Subcutaneous abdominal adipose tissue (tissue), 5 donors: ENCODE results near the gene ANXA2R.
A peak's percentile ranks its signal among the peaks of the same experiment; 100 is the strongest.
"Not testable (repeated sequence)": the region's sequence is repeated elsewhere in the genome, so short reads cannot be mapped to it uniquely, and the experiment has no call there.

Experiments used
- H3K27ac ChIP-seq: one replicate; pipeline ENCODE4 v1.7.0; 2013; ENCODE audit warnings: low read depth, mild to moderate bottlenecking, inconsistent platforms, low read length, moderate library complexity
- H3K27me3 ChIP-seq, 5 donors: one replicate each; pipeline ENCODE4 v1.7.0; 2013; ENCODE audit warnings: low read length in 5 of 5, inconsistent platforms in 1 of 5; ENCODE audit not compliant: control insufficient read depth in 5 of 5, insufficient read depth in 4 of 5
- H3K36me3 ChIP-seq, 5 donors: one replicate each; pipeline ENCODE4 v1.7.0; 2013; ENCODE audit warnings: low read length in 5 of 5; ENCODE audit not compliant: control insufficient read depth in 5 of 5, insufficient read depth in 5 of 5
- H3K4me1 ChIP-seq, 5 donors: one replicate each; pipeline ENCODE4 v1.7.0; 2013; ENCODE audit warnings: low read length in 5 of 5, mild to moderate bottlenecking in 3 of 5, moderate library complexity in 1 of 5; ENCODE audit not compliant: control insufficient read depth in 5 of 5, insufficient read depth in 5 of 5
- H3K4me3 ChIP-seq, 5 donors: one replicate each; pipeline ENCODE4 v1.7.0; 2013; ENCODE audit warnings: low read length in 5 of 5, low read depth in 1 of 5
- H3K9ac ChIP-seq, 5 donors: one replicate each; pipeline ENCODE4 v1.7.0; 2013; ENCODE audit warnings: low read length in 5 of 5, mild to moderate bottlenecking in 4 of 5, moderate library complexity in 3 of 5
- H3K9me3 ChIP-seq, 5 donors: one replicate each; pipeline ENCODE4 v1.7.0; 2013; ENCODE audit warnings: low read length in 5 of 5; ENCODE audit not compliant: control insufficient read depth in 5 of 5
- donor health status: healthy.
- donor health status: healthy.
- donor health status: healthy.
- donor health status: healthy.
- donor health status: healthy.

ANXA2R gene, protein sequence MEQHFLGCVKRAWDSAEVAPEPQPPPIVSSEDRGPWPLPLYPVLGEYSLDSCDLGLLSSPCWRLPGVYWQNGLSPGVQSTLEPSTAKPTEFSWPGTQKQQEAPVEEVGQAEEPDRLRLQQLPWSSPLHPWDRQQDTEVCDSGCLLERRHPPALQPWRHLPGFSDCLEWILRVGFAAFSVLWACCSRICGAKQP

DNA sequence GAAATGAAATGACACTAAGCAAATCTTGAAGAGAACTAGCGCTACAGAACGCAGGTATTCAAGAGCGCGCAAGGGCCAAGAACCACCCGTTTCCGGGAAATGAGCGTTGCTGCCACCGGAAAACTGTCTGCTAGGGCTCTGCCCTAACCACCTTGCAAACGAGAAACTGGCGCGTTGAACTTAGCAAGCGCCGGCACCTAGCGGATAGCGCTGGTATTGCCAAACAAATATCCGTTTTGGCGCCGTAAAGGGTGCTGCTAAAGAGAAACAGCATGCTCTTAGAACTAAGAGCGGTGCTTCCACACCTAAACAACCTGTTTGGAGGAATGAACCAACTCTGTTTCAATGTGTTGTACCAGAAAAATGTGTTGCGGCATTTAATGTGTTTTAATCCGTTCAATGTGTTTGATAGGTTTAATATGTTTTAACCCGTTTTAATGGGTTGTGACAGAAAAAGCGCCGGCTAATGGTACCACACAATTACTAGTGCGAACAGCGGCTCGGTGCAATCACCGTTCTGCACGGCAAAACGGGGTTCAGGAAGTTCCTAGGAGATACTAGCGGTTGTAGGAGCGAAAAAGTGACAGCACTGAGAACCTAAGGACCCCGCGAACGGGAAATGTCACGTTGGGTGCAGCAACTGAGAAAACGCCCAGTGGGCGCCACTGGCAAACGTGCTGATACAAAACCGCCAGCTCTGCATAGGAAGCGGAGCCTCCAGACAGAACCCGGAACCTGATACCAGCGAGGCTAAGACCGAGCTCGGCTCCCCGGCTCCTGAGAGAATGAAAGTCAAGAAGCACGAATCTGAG is at the start of gene ANXA2R:
TSS of gene ANXA2R (minus strand) at position 33 of the 812 bp plus-strand sequence. CDS start 273 bp downstream, outside the sequence.
- peak within 1 kb of the TSS; percentile 58 to 88 (median 63) for H3K9ac ChIP-seq
- peak within 1 kb of the TSS; percentile 94 for H3K27ac ChIP-seq
- peaks cover 4 to 60% (median 49%) of the 10 kb centered on the region in 5 donors for H3K4me1 ChIP-seq
- H3K27me3 ChIP-seq = no peaks in the 10 kb centered on the region
- H3K4me3 ChIP-seq = peak within 1 kb of the TSS; percentile 78 to 94 (median 85)
- no peaks in the 10 kb centered on the region for H3K9me3 ChIP-seq
- H3K36me3 ChIP-seq = no peaks in the 10 kb centered on the region

DNA sequence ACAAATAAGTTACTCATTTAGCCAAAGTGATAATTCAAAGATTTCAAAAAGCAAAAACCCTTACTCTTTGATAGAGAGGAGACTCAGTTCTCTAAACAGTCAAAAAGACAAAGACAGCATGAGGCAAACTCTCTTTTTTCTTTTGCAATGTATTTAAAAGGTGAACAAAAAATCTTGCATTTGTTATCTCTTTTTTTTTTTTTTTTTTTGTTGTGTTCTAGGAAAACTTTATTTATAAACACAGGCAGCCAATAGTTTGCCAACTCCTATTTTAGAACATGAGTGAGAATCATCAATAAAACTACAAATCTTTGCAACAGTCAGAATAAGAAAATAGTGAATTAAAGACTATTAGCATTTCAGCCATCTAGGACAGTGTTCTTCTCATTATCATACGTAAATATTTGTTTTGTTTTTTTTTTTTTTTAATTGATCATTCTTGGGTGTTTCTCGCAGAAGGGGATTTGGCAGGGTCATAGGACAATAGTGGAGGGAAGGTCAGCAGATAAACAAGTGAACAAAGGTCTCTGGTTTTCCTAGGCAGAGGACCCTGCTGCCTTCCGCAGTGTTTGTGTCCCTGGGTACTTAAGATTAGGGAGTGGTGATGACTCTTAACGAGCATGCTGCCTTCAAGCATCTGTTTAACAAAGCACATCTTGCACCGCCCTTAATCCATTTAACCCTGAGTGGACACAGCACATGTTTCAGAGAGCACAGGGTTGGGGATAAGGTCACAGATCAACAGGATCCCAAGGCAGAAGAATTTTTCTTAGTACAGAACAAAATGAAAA is 46.2 kb upstream of the ANXA2R start:
- not testable (repeated sequence) for H3K27me3 ChIP-seq, H3K36me3 ChIP-seq, H3K27ac ChIP-seq, H3K9me3 ChIP-seq, H3K4me1 ChIP-seq, H3K9ac ChIP-seq, H3K4me3 ChIP-seq

DNA sequence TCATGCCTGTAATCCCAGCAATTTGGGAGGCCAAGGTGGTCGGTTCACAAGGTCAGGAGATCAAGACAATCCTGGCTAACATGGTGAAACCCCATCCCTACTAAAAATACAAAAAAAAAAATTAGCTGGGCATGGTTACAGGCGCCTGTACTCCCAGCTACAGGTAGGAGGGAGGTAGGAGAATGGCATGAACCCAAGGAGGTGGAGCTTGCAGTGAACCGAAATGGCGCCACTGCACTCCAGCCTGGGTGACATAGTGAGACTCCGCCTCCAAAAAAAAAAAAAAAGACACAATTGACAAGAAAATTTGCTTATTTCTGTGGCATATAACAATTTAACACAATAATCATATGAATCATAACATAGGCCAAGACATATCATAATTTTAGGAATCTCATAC is 45.3 kb upstream of the ANXA2R start:
- peaks cover 0 to 12% (median 8%) of the 10 kb centered on the region in 5 donors for H3K36me3 ChIP-seq
- no peak overlapping the region for H3K4me3 ChIP-seq
- no peak overlapping the region for H3K27ac ChIP-seq
- H3K9me3 ChIP-seq = no peaks in the 10 kb centered on the region
- no peak overlapping the region for H3K9ac ChIP-seq
- H3K27me3 ChIP-seq = no peaks in the 10 kb centered on the region
- H3K4me1 ChIP-seq = no peaks in the 10 kb centered on the region

DNA sequence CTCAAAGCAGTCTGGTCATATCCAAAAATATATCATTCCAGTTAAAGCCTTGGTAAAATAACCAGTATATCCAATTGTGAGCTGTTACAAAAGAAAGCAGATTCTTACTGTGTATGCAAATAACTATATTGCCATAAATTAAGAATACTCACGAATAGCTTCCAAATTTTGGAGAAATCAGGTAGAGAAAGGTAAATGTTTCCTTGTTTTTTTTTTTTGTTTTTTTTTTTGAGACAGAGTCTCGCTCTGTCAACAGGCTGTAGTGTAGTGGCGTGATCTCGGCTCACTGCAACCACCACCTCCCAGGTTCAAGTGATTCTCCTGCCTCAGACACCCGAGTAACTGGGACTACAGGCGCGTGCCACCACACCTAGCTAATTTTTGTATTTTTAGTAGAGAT is 44.3 kb upstream of the ANXA2R start:
- H3K4me1 ChIP-seq, H3K9ac ChIP-seq, H3K27me3 ChIP-seq, H3K27ac ChIP-seq, H3K9me3 ChIP-seq, H3K4me3 ChIP-seq: not testable (repeated sequence)
- peaks cover 0 to 15% (median 10%) of the 10 kb centered on the region in 5 donors for H3K36me3 ChIP-seq

DNA sequence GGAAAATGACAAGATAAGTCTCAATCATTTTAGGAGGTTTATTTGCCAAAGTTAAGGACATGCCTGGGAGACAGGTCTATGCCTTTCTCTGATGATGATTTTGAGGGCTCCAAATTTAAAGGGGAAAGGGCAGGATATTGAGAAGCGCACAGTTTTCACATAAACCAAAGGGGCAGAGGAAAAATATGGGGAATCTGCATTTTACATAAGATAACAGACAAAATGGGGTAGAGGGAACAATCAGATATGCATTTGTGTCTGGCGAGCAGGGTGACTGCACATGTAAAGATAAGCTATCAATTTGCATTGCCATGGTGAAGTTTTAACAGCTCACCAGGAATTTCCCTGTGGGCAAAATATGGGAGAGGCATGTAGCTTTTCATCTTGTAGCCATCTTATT is 41.2 kb upstream of the ANXA2R start:
- H3K9me3 ChIP-seq, H3K4me1 ChIP-seq, H3K4me3 ChIP-seq, H3K27ac ChIP-seq, H3K9ac ChIP-seq, H3K27me3 ChIP-seq: not testable (repeated sequence)
- peaks cover 2 to 19% (median 11%) of the 10 kb centered on the region in 5 donors for H3K36me3 ChIP-seq

DNA sequence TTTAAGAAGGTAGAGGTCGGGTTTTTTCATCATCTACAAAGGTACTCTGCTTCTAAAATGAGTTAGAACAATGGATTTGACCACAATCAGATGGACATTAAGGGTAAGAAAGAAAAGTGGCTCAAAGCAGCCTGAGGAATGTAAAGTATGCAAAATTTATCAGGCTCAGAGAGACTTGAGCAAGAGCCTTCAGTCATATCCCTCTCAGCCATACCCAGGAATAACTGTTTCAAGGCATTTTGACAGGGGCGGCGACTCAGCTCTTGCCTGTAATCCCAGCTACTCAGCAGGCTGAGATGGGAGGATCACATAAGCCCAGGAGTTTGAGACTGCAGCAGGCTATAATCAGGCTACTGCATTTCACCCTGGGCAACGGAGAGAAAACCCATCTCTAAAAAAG is 38.8 kb upstream of the ANXA2R start:
- no peak overlapping the region for H3K4me3 ChIP-seq
- H3K4me1 ChIP-seq = peaks cover 0 to 15% (median 12%) of the 10 kb centered on the region in 5 donors
- H3K9me3 ChIP-seq = no peaks in the 10 kb centered on the region
- no peak overlapping the region for H3K27ac ChIP-seq
- H3K9ac ChIP-seq = no peak overlapping the region
- no peaks in the 10 kb centered on the region for H3K27me3 ChIP-seq
- H3K36me3 ChIP-seq = peaks cover 2 to 25% (median 11%) of the 10 kb centered on the region in 5 donors

GRCh38 chr5:43077446-43078191 is 37.5 kb upstream of the ANXA2R start:
- H3K9ac ChIP-seq = not testable (repeated sequence)
- peaks cover 0 to 15% (median 12%) of the 10 kb centered on the region in 5 donors for H3K4me1 ChIP-seq
- peaks cover 2 to 25% (median 11%) of the 10 kb centered on the region in 5 donors for H3K36me3 ChIP-seq

DNA sequence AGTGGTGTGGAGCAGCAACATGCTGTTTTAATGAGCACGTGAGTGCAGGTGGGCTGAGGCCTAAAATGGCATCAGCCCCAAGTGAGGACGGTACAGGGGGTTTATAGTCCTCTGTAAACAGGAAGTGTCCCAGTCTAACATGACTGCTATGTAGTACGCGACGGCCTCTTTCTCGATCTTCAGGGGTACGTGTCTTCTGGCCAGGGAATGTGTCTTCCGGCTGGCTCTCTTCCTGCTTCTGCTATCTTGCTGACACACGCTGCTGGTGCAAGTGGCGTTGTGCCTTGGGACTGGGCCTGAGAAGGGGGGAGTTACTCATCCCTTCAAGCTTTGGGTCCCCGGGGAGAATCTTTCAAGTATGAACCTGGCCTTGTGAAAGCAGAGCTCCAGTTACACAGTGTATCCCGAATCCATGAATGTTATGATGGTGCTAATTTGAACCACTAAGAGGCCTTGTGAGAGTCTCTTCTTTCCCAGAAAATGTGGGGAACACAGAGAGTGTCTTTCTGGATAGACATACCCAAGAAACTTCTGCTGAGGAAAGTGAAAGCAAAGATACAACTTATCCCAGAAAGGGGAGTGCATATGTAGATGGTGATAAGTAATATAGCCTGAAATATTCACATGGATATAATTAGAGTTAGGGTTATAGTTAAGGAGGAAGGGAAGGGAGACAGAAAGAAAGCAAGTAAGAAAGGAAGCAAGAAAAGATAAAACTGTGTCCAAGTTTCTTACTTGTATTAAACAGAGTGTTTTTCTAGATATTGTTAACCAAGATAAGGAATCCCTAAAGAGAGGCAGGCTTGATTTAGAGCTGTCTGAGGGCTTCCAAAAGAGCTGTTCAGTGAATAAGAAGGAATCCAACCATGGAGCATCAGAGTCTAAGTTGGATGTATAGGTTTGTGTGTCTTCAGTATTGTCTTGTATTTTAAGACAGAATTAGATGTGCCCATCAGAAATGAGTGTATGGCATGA is 35.5 kb upstream of the ANXA2R start:
- Histone ChIP-seq H3K9ac (peak overlapping the region in 1 of 5 donors; percentile 13), H3K27ac (peak overlapping the region; percentile 8)

More at GRCh38 chr5:43077446-43078191, 37.5 kb upstream of the ANXA2R start:
- not testable (repeated sequence) for H3K4me3 ChIP-seq, H3K9me3 ChIP-seq, H3K27me3 ChIP-seq, H3K27ac ChIP-seq

DNA sequence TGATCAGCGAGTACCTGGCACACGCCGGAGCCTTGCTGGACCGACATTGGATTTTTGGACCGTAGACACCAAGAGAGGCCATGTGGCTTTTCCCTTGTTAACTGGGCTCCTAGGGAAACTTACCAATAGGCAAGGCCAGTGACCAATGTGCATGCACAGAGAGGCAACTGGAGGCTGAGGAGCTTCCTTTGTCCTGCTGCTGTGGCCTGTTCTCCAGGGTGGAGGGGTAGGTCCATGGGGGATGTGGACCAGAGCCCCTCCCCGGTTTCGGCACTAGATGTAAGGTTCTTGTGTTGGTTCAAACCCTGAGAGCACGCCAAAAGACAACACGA is 34.8 kb upstream of the ANXA2R start:
- Histone ChIP-seq H3K36me3 (peaks cover 6 to 28% (median 12%) of the 10 kb centered on the region in 5 donors), H3K9ac (no peak overlapping the region), H3K4me3 (no peak overlapping the region), H3K27me3 (no peaks in the 10 kb centered on the region), H3K9me3 (no peaks in the 10 kb centered on the region), H3K4me1 (peaks cover 0 to 15% (median 13%) of the 10 kb centered on the region in 5 donors), H3K27ac (no peak overlapping the region)

More for the DNA sequence above, 35.5 kb upstream of the ANXA2R start:
- Histone ChIP-seq H3K4me1 (peaks cover 0 to 15% (median 12%) of the 10 kb centered on the region in 5 donors), H3K36me3 (peaks cover 5 to 29% (median 17%) of the 10 kb centered on the region in 5 donors), H3K9me3 (no peaks in the 10 kb centered on the region), H3K27me3 (no peaks in the 10 kb centered on the region), H3K4me3 (no peak overlapping the region)
